ENCODE results near the gene SH3GLB1. TPM values are rescaled to one million over a fixed set of nuclear protein-coding genes. Genes with fewer than 3 reads are reported as not detected.

The SH3GLB1 gene
- total and polyA plus RNA-seq, 7 donors = 47.3 to 91.8 (median 56.7) TPM

DNA sequence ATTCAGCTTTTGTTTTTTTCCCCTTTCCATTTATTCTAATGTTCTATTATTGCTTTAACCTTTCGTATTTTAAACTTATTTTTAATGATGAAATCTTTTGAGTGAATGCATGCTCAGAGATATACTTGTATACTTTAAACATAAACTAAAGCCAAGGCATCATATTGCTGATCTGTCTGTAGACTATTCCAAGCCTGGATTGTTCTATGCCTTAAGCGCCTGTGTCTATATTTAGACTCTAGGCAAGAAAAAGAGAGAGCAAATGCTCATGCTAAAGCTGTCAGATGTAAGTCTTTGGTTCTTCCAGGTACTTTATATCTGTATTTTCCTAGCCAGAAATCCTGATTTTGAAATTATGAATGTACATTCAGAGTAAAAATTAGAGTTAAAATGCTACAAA is 14.4 kb downstream of the SH3GLB1 start:
- Histone ChIP-seq H3K4me3 (no peak overlapping the region), H3K36me3 (peaks cover 9 to 56% (median 15%) of the 10 kb centered on the region in 4 donors), H3K27me3 (no peaks in the 10 kb centered on the region), H3K9me3 (no peaks in the 10 kb centered on the region), H3K27ac (no peak overlapping the region), H3K4me1 (peaks cover 0 to 41% (median 27%) of the 10 kb centered on the region in 4 donors)
- intact Hi-C loops (cut with DNase I) = no loop called here
- DNase-seq = no peak
- TF ChIP-seq, protein P1, sequence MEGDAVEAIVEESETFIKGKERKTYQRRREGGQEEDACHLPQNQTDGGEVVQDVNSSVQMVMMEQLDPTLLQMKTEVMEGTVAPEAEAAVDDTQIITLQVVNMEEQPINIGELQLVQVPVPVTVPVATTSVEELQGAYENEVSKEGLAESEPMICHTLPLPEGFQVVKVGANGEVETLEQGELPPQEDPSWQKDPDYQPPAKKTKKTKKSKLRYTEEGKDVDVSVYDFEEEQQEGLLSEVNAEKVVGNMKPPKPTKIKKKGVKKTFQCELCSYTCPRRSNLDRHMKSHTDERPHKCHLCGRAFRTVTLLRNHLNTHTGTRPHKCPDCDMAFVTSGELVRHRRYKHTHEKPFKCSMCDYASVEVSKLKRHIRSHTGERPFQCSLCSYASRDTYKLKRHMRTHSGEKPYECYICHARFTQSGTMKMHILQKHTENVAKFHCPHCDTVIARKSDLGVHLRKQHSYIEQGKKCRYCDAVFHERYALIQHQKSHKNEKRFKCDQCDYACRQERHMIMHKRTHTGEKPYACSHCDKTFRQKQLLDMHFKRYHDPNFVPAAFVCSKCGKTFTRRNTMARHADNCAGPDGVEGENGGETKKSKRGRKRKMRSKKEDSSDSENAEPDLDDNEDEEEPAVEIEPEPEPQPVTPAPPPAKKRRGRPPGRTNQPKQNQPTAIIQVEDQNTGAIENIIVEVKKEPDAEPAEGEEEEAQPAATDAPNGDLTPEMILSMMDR (IDR thresholded peaks at IDR 0.05) = no peak
- no peak for TF ChIP-seq EP300 (IDR thresholded peaks at IDR 0.05)
- no peak for TF ChIP-seq POLR2A (IDR thresholded peaks at IDR 0.05)
- no peak for TF ChIP-seq POLR2AphosphoS5 (IDR thresholded peaks at IDR 0.05)
- WGBS, 2 donors = 92 to 93% methylated on average over 2 of the region's 2 CpGs

DNA sequence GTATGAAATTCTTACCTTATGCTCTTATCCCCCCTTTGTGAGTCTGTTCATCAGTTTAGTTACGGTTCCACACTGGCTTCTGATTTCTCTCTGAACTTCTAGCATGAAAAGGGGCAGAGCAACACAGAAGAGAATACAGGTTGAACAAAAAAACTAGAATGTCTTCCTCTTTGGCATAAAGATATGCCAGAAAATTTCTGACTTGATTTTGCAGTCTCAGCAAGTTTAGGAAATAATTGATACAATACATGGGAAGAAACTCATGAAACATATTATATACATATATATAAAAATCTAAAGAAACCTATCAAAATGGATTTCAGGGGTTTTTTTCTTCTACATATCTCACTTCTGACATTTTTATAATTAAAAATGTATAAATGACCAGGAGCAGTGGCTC is 27.0 kb downstream of the SH3GLB1 start:
- intact Hi-C loops (cut with DNase I) = no loop called here
- TF ChIP-seq, protein P1 (IDR thresholded peaks at IDR 0.05) = no peak
- no peak for TF ChIP-seq POLR2AphosphoS5 (IDR thresholded peaks at IDR 0.05)
- 95% methylated on average over 1 of the region's 1 CpG for WGBS, 2 donors
- no peak overlapping the region for H3K4me3 ChIP-seq
- H3K36me3 ChIP-seq = peaks cover 11 to 88% (median 14%) of the 10 kb centered on the region in 4 donors
- H3K27me3 ChIP-seq = no peaks in the 10 kb centered on the region
- no peak overlapping the region for H3K27ac ChIP-seq
- no peaks in the 10 kb centered on the region for H3K4me1 ChIP-seq
- no peaks in the 10 kb centered on the region for H3K9me3 ChIP-seq
- no peak for DNase-seq

DNA sequence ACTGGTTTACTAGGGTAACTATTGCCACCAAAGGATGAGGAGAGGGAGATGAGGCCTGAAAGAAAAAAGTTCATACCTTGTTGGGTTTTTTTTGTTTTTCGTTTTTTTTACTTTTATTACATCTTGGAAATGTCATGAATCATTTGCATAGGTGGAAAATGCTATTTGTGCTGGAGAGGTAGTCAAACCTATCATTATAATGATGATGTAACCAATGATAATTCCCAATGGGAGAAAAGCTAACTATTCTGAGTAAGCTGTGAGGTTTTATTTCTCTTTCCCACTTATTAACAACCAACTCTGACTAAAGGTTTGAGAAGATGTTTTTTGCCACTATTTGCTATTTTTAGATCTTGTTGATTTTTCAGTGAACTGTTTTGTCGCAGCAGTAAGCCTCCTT is 29.0 kb downstream of the SH3GLB1 start:
- Histone ChIP-seq H3K27ac (no peak overlapping the region), H3K9me3 (no peaks in the 10 kb centered on the region), H3K36me3 (peaks cover 11 to 88% (median 23%) of the 10 kb centered on the region in 4 donors), H3K4me3 (no peak overlapping the region), H3K27me3 (no peaks in the 10 kb centered on the region), H3K4me1 (no peaks in the 10 kb centered on the region)
- TF ChIP-seq POLR2A (IDR thresholded peaks at IDR 0.05) (no peak), POLR2AphosphoS5 (IDR thresholded peaks at IDR 0.05) (no peak), EP300 (IDR thresholded peaks at IDR 0.05) (no peak)
- TF ChIP-seq, protein P1 (IDR thresholded peaks at IDR 0.05) = no peak
- WGBS, 2 donors = 43 to 45% methylated on average over 2 of the region's 2 CpGs
- no peak for DNase-seq
- intact Hi-C loops (cut with DNase I) = no loop called here

DNA sequence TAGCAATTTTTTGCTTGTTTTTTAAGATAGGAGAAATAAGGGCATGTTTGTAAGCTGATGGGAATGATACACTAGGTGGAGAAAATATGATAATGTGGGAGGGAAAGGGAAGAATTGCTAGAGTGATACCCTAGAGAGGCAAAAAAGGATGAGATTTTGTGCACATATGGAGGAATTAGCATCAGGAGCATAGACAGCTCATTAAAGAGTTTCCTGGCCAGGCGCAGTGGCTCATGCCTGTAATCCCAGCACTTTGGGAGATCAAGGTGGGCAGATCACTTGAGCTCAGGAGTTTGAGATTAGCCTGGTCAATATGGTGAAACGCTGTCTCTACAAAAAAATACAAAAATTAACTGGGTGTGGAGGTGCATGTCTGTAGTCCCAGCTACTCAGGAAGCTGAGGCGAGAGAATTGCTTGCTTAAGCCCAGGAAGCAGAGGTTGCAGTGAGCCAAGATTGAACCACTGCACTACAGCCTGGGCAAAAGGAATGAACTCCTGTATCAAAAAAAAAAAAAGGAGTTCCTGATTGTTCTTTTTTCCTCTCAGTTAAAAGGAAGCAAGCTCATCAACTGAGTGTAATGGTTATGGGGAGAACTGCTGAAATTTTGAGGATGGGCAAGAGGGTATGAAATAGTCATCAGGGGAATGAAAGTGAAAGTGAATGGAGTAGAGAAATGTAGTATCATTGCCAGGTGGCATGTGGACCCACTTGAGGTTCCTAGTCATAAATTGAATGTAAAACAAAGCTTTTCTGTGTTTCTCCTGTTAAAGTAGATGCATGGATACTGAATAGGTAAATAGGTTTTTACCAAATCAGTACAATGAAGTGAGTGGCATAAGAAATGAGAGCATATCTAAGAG is 35.5 kb downstream of the SH3GLB1 start:
- no peak overlapping the region for H3K4me3 ChIP-seq
- peak overlapping the region in 1 of 4 donors; percentile 12 for H3K27ac ChIP-seq
- H3K27me3 ChIP-seq = no peaks in the 10 kb centered on the region
- H3K4me1 ChIP-seq = peaks cover 0 to 13% (median 10%) of the 10 kb centered on the region in 4 donors
- intact Hi-C loops (cut with DNase I) = no loop called here
- no peaks in the 10 kb centered on the region for H3K9me3 ChIP-seq
- whole genome bisulfite sequencing, 2 donors = 59 to 70% methylated on average over 3 of the region's 3 CpGs
- no peak for DNase-seq
- H3K36me3 ChIP-seq = peaks cover 11 to 91% (median 38%) of the 10 kb centered on the region in 4 donors
- TF ChIP-seq POLR2AphosphoS5 (IDR thresholded peaks at IDR 0.05) (no peak), POLR2A (IDR thresholded peaks at IDR 0.05) (no peak), EP300 (IDR thresholded peaks at IDR 0.05) (no peak)
- TF ChIP-seq, protein P1 (IDR thresholded peaks at IDR 0.05) = no peak
